PC-3 (cell line): Measurements from ENCODE around the gene CNMD. TPM values are rescaled to one million over a fixed set of nuclear protein-coding genes. Genes with fewer than 3 reads are reported as not detected.

Source experiments
- ATAC-seq: fragments of 200-7000 bp; cut with Tn5 transposase; 2 replicates; pipeline ENCODE4 v1.9.1; 2020; ENCODE audit warnings: mild to moderate bottlenecking, moderate library complexity
- Bru-seq: library from RNA; stranded (reverse); fragments of 400-500 nt; gene quantifications from one replicate; lab custom pipeline; 2021; lab: Mats Ljungman, UMichigan
- BruChase-seq, 2 experiments: library from RNA; stranded (reverse); fragments of 400-500 nt; gene quantifications; one replicate each; lab custom pipeline; 2021; lab: Mats Ljungman, UMichigan
- BruUV-seq: library from RNA; stranded (reverse); fragments of 400-500 nt; replicated peaks from 2 replicates; lab custom pipeline; 2021; lab: Mats Ljungman, UMichigan
- CTCF ChIA-PET: fragments of 300-600 bp; sonication (Branson Sonifier 250); formaldehyde crosslinking; loops from one replicate; lab custom pipeline; 2022; ENCODE audit warnings: antibody characterized with exemption; lab: Charles Lee
- POLR2A ChIA-PET: fragments of 300-600 bp; sonication (Branson Sonifier 250); formaldehyde crosslinking; loops from one replicate; lab custom pipeline; 2022; ENCODE audit warnings: antibody characterized with exemption; ENCODE audit not compliant: unreplicated experiment; lab: Charles Lee
- DNase-seq: peaks from one replicate; pipeline ENCODE4 v3.0.0-alpha.2; 2015
- H2AFZ ChIP-seq: fragments of 300-600 bp; sonication (generic); 2 replicates; pipeline ENCODE4 v1.6.0; 2016; ENCODE audit warnings: antibody characterized with exemption, low read length
- H3F3A ChIP-seq: fragments of 300-600 bp; sonication (generic); one replicate; pipeline ENCODE4 v1.6.0; 2017; ENCODE audit warnings: antibody characterized with exemption, low read length, control low read depth, mild to moderate bottlenecking; ENCODE audit not compliant: unreplicated experiment
- H3K27ac ChIP-seq: fragments of 300-600 bp; sonication (generic); 2 replicates; pipeline ENCODE4 v1.5.1; 2016; ENCODE audit warnings: mild to moderate bottlenecking, low read length
- H3K27me3 ChIP-seq: fragments of 300-600 bp; sonication (generic); 2 replicates; pipeline ENCODE4 v1.6.1; 2016; ENCODE audit warnings: low read length, mixed read lengths
- H3K36me3 ChIP-seq: fragments of 300-600 bp; sonication (generic); 2 replicates; pipeline ENCODE4 v1.6.1; 2016; ENCODE audit warnings: low read depth, mixed run types, low read length, mixed read lengths
- H3K4me1 ChIP-seq: fragments of 300-600 bp; sonication (generic); 2 replicates; pipeline ENCODE4 v1.5.1; 2016; ENCODE audit warnings: low read length; ENCODE audit not compliant: insufficient read depth
- H3K4me2 ChIP-seq: fragments of 300-600 bp; sonication (generic); 2 replicates; pipeline ENCODE4 v1.6.0; 2016; ENCODE audit warnings: low read length
- H3K4me3 ChIP-seq: fragments of 300-600 bp; sonication (generic); 2 replicates; pipeline ENCODE4 v1.5.1; 2016; ENCODE audit warnings: mild to moderate bottlenecking, low read length, mixed read lengths
- H3K79me2 ChIP-seq: fragments of 300-600 bp; sonication (generic); 2 replicates; pipeline ENCODE4 v1.6.1; 2017; ENCODE audit warnings: low read length, mixed read lengths
- H3K9ac ChIP-seq: fragments of 300-600 bp; sonication (generic); 2 replicates; pipeline ENCODE4 v1.6.0; 2016; ENCODE audit warnings: mild to moderate bottlenecking, low read length
- H3K9me2 ChIP-seq: fragments of 300-600 bp; sonication (generic); replicated peaks from 2 replicates; pipeline ENCODE4 v1.6.1; 2016; ENCODE audit warnings: mixed run types, low read length, mixed read lengths
- H3K9me3 ChIP-seq: fragments of 300-600 bp; sonication (generic); 2 replicates; pipeline ENCODE4 v1.6.1; 2016; ENCODE audit warnings: low read length, mixed read lengths
- H4K20me1 ChIP-seq: fragments of 300-600 bp; sonication (generic); 2 replicates; pipeline ENCODE4 v1.6.1; 2016; ENCODE audit warnings: low read length, mixed read lengths
- EZH2 ChIP-seq: fragments of 300-600 bp; sonication (generic); IDR thresholded peaks from one replicate; pipeline ENCODE4 v1.6.1; 2017; ENCODE audit warnings: antibody characterized with exemption, mild to moderate bottlenecking, low read length; ENCODE audit not compliant: unreplicated experiment
- EZH2phosphoT487 ChIP-seq: fragments of 300-600 bp; sonication (generic); IDR thresholded peaks from 2 replicates; pipeline ENCODE4 v1.6.1; 2018; ENCODE audit warnings: mild to moderate bottlenecking, antibody characterized with exemption, low read length, borderline replicate concordance
- intact Hi-C: fragments of 100-400 bp; cut with micrococcal nuclease; formaldehyde crosslinking; loops from 2 replicates; pipeline ENCODE4 v1.9.0; 2023
- long read RNA-seq: library from polyadenylated mRNA; unstranded; transcript quantifications from one replicate; pipeline ENCODE4 v2.0.0, GENCODE V29; 2021; ENCODE audit not compliant: unreplicated experiment
- total RNA-seq: library from RNA; depleted of rRNA; stranded (reverse); fragments of >200 nt; gene quantifications from 2 replicates; pipeline ENCODE4 v1.2.3, GENCODE V29; 2014; rRNA removed
- TF ChIP-seq, protein P1 (sequence below): fragments of 300-600 bp; sonication (generic); conservative IDR thresholded peaks from 2 replicates; pipeline ENCODE4 v1.5.1; 2017; ENCODE audit warnings: antibody characterized with exemption, low read depth, mild to moderate bottlenecking, low read length

CNMD gene
- not detected in 2 replicates for total RNA-seq
- Bru-seq, nascent RNA = not detected
- not detected for BruChase-seq, experiment 1, labeled RNA remaining after a 6-hour chase
- BruChase-seq, experiment 2, labeled RNA remaining after a 2-hour chase = not detected
- long read RNA-seq = 0 reads

GRCh38 chr13:52739468-52740071 lies at the start of gene CNMD:
Gene CNMD, minus strand, starts transcription at chr13:52739820. Its CDS starts 119 bp downstream, at chr13:52739701.
- Histone ChIP-seq H3K4me1 (no peaks in the 10 kb centered on the region), H3F3A (no peaks in the 10 kb centered on the region), H3K4me2 (no peak within 1 kb of the TSS), H3K4me3 (no peak within 1 kb of the TSS), H3K36me3 (no peaks in the 10 kb centered on the region), H3K9me3 (no peaks in the 10 kb centered on the region), H2AFZ (no peak within 1 kb of the TSS), H3K27ac (no peak within 1 kb of the TSS), H3K79me2 (no peaks in the 10 kb centered on the region), H4K20me1 (no peaks in the 10 kb centered on the region), H3K27me3 (no peaks in the 10 kb centered on the region), H3K9ac (no peak within 1 kb of the TSS), H3K9me2 (no peaks in the 10 kb centered on the region)
- no TSS peak for BruUV-seq
- ATAC-seq = no peak
- intact Hi-C loops = no loop called here
- CTCF ChIA-PET = no interaction called here
- DNase-seq = no peak
- TF ChIP-seq EZH2 = no peak
- TF ChIP-seq, protein P1, sequence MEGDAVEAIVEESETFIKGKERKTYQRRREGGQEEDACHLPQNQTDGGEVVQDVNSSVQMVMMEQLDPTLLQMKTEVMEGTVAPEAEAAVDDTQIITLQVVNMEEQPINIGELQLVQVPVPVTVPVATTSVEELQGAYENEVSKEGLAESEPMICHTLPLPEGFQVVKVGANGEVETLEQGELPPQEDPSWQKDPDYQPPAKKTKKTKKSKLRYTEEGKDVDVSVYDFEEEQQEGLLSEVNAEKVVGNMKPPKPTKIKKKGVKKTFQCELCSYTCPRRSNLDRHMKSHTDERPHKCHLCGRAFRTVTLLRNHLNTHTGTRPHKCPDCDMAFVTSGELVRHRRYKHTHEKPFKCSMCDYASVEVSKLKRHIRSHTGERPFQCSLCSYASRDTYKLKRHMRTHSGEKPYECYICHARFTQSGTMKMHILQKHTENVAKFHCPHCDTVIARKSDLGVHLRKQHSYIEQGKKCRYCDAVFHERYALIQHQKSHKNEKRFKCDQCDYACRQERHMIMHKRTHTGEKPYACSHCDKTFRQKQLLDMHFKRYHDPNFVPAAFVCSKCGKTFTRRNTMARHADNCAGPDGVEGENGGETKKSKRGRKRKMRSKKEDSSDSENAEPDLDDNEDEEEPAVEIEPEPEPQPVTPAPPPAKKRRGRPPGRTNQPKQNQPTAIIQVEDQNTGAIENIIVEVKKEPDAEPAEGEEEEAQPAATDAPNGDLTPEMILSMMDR = no peak
- TF ChIP-seq EZH2phosphoT487 = no peak
- POLR2A ChIA-PET = no interaction called here

GRCh38 chr13:52788011-52788410 lies 48.4 kb upstream of the CNMD start:
- no peaks in the 10 kb centered on the region for H3K9me2 ChIP-seq
- ChIA-PET CTCF (no interaction called here), POLR2A (no interaction called here)
- H3K27ac ChIP-seq = no peak overlapping the region
- no peak overlapping the region for H3K4me3 ChIP-seq
- intact Hi-C loops = no loop called here
- no TSS peak for BruUV-seq
- no peaks in the 10 kb centered on the region for H3K4me1 ChIP-seq
- H3K36me3 ChIP-seq = no peaks in the 10 kb centered on the region
- no peaks in the 10 kb centered on the region for H3K9me3 ChIP-seq
- no peaks in the 10 kb centered on the region for H4K20me1 ChIP-seq
- no peak overlapping the region for H2AFZ ChIP-seq
- ATAC-seq (no peak), DNase-seq (no peak)
- no peak overlapping the region for H3K4me2 ChIP-seq
- H3F3A ChIP-seq = no peaks in the 10 kb centered on the region
- H3K79me2 ChIP-seq = no peaks in the 10 kb centered on the region
- peaks cover 16% of the 10 kb centered on the region for H3K27me3 ChIP-seq
- no peak for TF ChIP-seq EZH2
- no peak for TF ChIP-seq EZH2phosphoT487
- TF ChIP-seq, protein P1 = no peak
- H3K9ac ChIP-seq = no peak overlapping the region

GRCh38 chr13:52787235-52787634 lies 47.6 kb upstream of the CNMD start:
- DNase-seq (no peak), ATAC-seq (no peak)
- no peak overlapping the region for H3K4me3 ChIP-seq
- POLR2A ChIA-PET = no interaction called here
- no peaks in the 10 kb centered on the region for H3F3A ChIP-seq
- H3K9me2 ChIP-seq = no peaks in the 10 kb centered on the region
- H3K79me2 ChIP-seq = no peaks in the 10 kb centered on the region
- no peak overlapping the region for H2AFZ ChIP-seq
- intact Hi-C loops = no loop called here
- TF ChIP-seq EZH2 (no peak), EZH2phosphoT487 (no peak)
- TF ChIP-seq, protein P1 = no peak
- BruUV-seq = no TSS peak
- H4K20me1 ChIP-seq = no peaks in the 10 kb centered on the region
- H3K27ac ChIP-seq = no peak overlapping the region
- no peaks in the 10 kb centered on the region for H3K9me3 ChIP-seq
- no peak overlapping the region for H3K4me2 ChIP-seq
- peaks cover 16% of the 10 kb centered on the region for H3K27me3 ChIP-seq
- CTCF ChIA-PET = no interaction called here
- H3K36me3 ChIP-seq = no peaks in the 10 kb centered on the region
- no peaks in the 10 kb centered on the region for H3K4me1 ChIP-seq
- H3K9ac ChIP-seq = no peak overlapping the region
